GM23338 (cell line): ENCODE data around the gene KLK5. TPM values are rescaled to one million over a fixed set of nuclear protein-coding genes. Genes with fewer than 3 reads are reported as not detected.

ENCODE experiments used
- ATAC-seq: fragments of 200-7000 bp; cut with Tn5 transposase; 3 replicates; pipeline ENCODE4 v1.9.1; 2020
- DNase-seq: peaks from one replicate; pipeline ENCODE4 v3.0.0-alpha.2; 2015; ENCODE audit warnings: low spot score
- H2AFZ ChIP-seq: fragments of 200-600 bp; sonication (generic); 2 replicates; pipeline ENCODE4 v1.8.0; 2016; ENCODE audit warnings: antibody characterized with exemption, mild to moderate bottlenecking, moderate library complexity
- H3F3A ChIP-seq: fragments of 200-600 bp; sonication (generic); replicated peaks from 2 replicates; pipeline ENCODE4 v1.8.0; 2017; ENCODE audit warnings: antibody characterized with exemption, mixed run types, low read depth
- H3K27ac ChIP-seq: fragments of 200-600 bp; sonication (generic); 2 replicates; pipeline ENCODE4 v1.6.1; 2016; ENCODE audit warnings: low read depth
- H3K27me3 ChIP-seq: fragments of 200-600 bp; sonication (generic); 2 replicates; pipeline ENCODE4 v1.8.0; 2016; ENCODE audit warnings: mild to moderate bottlenecking, mixed run types, moderate library complexity; ENCODE audit not compliant: insufficient read depth
- H3K36me3 ChIP-seq: fragments of 200-600 bp; sonication (generic); 2 replicates; pipeline ENCODE4 v1.8.0; 2016; ENCODE audit warnings: mild to moderate bottlenecking; ENCODE audit not compliant: insufficient read depth
- H3K4me1 ChIP-seq: fragments of 200-600 bp; sonication (generic); 2 replicates; pipeline ENCODE4 v1.8.0; 2016; ENCODE audit warnings: mild to moderate bottlenecking, moderate library complexity; ENCODE audit not compliant: insufficient read depth
- H3K4me2 ChIP-seq: fragments of 200-600 bp; sonication (generic); 2 replicates; pipeline ENCODE4 v1.7.1; 2017; ENCODE audit warnings: mixed run types
- H3K4me3 ChIP-seq: fragments of 200-600 bp; sonication (generic); 2 replicates; pipeline ENCODE4 v1.6.1; 2016; ENCODE audit warnings: mixed run types
- H3K79me2 ChIP-seq: fragments of 200-600 bp; sonication (generic); replicated peaks from 2 replicates; pipeline ENCODE4 v1.8.0; 2017; ENCODE audit warnings: mild to moderate bottlenecking; ENCODE audit not compliant: insufficient read depth
- H3K9me2 ChIP-seq: fragments of 200-600 bp; sonication (generic); 2 replicates; pipeline ENCODE4 v1.8.0; 2017; ENCODE audit not compliant: insufficient read depth
- H4K20me1 ChIP-seq: fragments of 200-600 bp; sonication (generic); replicated peaks from 2 replicates; pipeline ENCODE4 v1.8.0; 2017; ENCODE audit warnings: mild to moderate bottlenecking; ENCODE audit not compliant: insufficient read depth
- H3K27ac Mint-ChIP-seq: 2 replicates; pipeline ENCODE4 v1.8.0; 2020; ENCODE audit warnings: inconsistent platforms, mild to moderate bottlenecking, moderate library complexity, mixed read lengths
- H3K27me3 Mint-ChIP-seq: 3 replicates; pipeline ENCODE4 v1.8.0; 2022; ENCODE audit warnings: low read depth, mild to moderate bottlenecking, moderate library complexity, mixed read lengths, inconsistent platforms; ENCODE audit not compliant: insufficient read depth, poor library complexity
- H3K36me3 Mint-ChIP-seq: 3 replicates; pipeline ENCODE4 v1.8.0; 2021; ENCODE audit warnings: low read depth, mild to moderate bottlenecking, inconsistent platforms, moderate library complexity, mixed read lengths
- H3K4me1 Mint-ChIP-seq: 3 replicates; pipeline ENCODE4 v1.8.0; 2020; ENCODE audit warnings: mild to moderate bottlenecking, inconsistent platforms, mixed read lengths
- H3K4me3 Mint-ChIP-seq: 3 replicates; pipeline ENCODE4 v1.8.0; 2021; ENCODE audit warnings: moderate library complexity, mild to moderate bottlenecking, inconsistent platforms, mixed read lengths
- H3K9me3 Mint-ChIP-seq: 3 replicates; pipeline ENCODE4 v1.8.0; 2020; ENCODE audit warnings: moderate library complexity, mild to moderate bottlenecking, inconsistent platforms, mixed read lengths
- CREB1 ChIP-seq: fragments of 250-450 bp; sonication (Bioruptor Pico); IDR thresholded peaks from 2 replicates; pipeline ENCODE4 v1.5.0; 2020; ENCODE audit warnings: low read depth, mild to moderate bottlenecking, moderate library complexity
- ETS1 ChIP-seq: IDR thresholded peaks from 2 replicates; pipeline ENCODE4 v1.6.1; 2016; ENCODE audit warnings: antibody characterized with exemption
- EZH2 ChIP-seq: fragments of 200-600 bp; sonication (generic); IDR thresholded peaks from one replicate; pipeline ENCODE4 v1.8.0; 2017; ENCODE audit warnings: antibody characterized with exemption, mild to moderate bottlenecking, low read depth; ENCODE audit not compliant: unreplicated experiment
- EZH2phosphoT487 ChIP-seq: fragments of 200-600 bp; sonication (generic); IDR thresholded peaks from one replicate; pipeline ENCODE4 v1.8.1; 2018; ENCODE audit warnings: antibody characterized with exemption; ENCODE audit not compliant: unreplicated experiment
- JUNB ChIP-seq: IDR thresholded peaks from one replicate; pipeline ENCODE4 v1.6.1; 2016; ENCODE audit warnings: antibody characterized with exemption; ENCODE audit not compliant: unreplicated experiment
- NANOG ChIP-seq: IDR thresholded peaks from 2 replicates; pipeline ENCODE4 v1.6.1; 2016; ENCODE audit warnings: antibody characterized with exemption, borderline replicate concordance
- POLR2AphosphoS5 ChIP-seq: IDR thresholded peaks from 2 replicates; pipeline ENCODE4 v1.6.1; 2016; ENCODE audit warnings: antibody characterized with exemption, low read depth
- REST ChIP-seq: IDR thresholded peaks from one replicate; pipeline ENCODE4 v1.6.1; 2018; ENCODE audit warnings: antibody characterized with exemption; ENCODE audit not compliant: unreplicated experiment
- STAT1 ChIP-seq: IDR thresholded peaks from one replicate; pipeline ENCODE4 v1.6.1; 2016; ENCODE audit warnings: antibody characterized with exemption; ENCODE audit not compliant: unreplicated experiment
- ZNF114 ChIP-seq: fragments of 250-450 bp; sonication (Bioruptor Pico); IDR thresholded peaks from 2 replicates; pipeline ENCODE4 v1.5.0; 2020; ENCODE audit warnings: mild to moderate bottlenecking, moderate library complexity
- ZNF331 ChIP-seq: fragments of 250-450 bp; sonication (Bioruptor Pico); IDR thresholded peaks from 2 replicates; pipeline ENCODE4 v1.5.0; 2020; ENCODE audit warnings: low read depth, mild to moderate bottlenecking, moderate library complexity
- ZNF462 ChIP-seq: fragments of 250-450 bp; sonication (Bioruptor Pico); IDR thresholded peaks from 2 replicates; pipeline ENCODE4 v1.5.0; 2020; ENCODE audit warnings: mild to moderate bottlenecking, moderate library complexity
- polyA plus RNA-seq: library from polyadenylated mRNA; unstranded; fragments of >200 nt; fragmentation: Nextera tagmentation; extraction: Ambion mirVana; gene quantifications from 2 replicates; pipeline ENCODE4 v1.2.1, GENCODE V29; 2016
- total RNA-seq: library from RNA; depleted of rRNA; stranded (reverse); fragments of >200 nt; shearing (Covaris generic); gene quantifications from 2 replicates; pipeline ENCODE4 v1.2.3, GENCODE V29; 2014
- TF ChIP-seq, protein P1 (sequence below), 2 experiments: fragments of 200-600 bp in 1 of 2; sonication (generic) in 1 of 2; conservative IDR thresholded peaks; 2 replicates each; pipeline versions ENCODE4 v1.5.1 to v1.6.1; 2016 to 2017; ENCODE audit warnings: antibody characterized with exemption in 2 of 2, low read depth in 2 of 2, mild to moderate bottlenecking in 2 of 2, moderate library complexity in 1 of 2

KLK5 gene
- total and polyA plus RNA-seq, 2 experiments from 2014 or later, result 0.66 TPM; not detected in 1

DNA sequence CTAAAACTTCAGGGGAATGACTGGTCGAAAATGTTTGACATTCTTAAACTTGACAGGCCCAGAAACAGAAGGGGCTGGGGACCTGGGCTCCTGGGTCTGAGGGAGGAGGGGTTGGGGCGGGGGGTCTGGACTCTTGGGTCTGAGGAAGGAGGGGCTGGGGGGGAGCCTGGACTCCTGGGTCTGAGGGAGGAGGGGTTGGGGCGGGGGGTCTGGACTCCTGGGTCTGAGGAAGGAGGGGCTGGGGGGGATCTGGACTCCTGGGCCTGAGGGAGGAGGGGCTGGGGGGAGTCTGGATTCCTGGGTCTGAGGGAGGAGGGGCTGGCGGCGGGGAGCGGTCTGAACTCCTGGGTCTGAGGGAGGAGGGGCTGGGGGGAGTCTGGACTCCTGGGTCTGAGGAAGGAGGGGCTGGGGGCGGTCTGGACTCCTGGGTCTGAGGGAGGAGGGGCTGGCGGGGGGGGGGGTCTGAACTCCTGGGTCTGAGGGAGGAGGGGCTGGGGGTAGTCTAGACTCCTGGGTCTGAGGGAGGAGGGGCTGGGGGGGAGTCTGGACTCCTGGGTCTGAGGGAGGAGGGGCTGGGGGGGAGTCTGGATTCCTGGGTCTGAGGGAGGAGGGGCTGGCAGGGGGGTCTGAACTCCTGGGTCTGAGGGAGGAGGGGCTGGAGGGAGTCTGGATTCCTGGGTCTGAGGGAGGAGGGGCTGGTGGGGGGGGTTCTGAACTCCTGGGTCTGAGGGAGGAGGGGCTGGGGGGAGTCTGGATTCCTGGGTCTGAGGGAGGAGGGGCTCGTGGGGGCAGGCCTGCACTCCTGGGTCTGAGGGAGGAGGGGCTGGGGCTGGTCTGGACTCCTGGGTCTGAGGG lies 22.1 kb upstream of the KLK5 start:
- no peaks in the 10 kb centered on the region for H3K9me2 ChIP-seq
- no peak overlapping the region for H2AFZ ChIP-seq
- no peak overlapping the region for H3K4me3 Mint-ChIP-seq
- no peak for ATAC-seq
- no peak overlapping the region for H3K27ac ChIP-seq
- H3K4me3 ChIP-seq, result no peak overlapping the region
- H3K27me3 ChIP-seq, result no peaks in the 10 kb centered on the region
- no peaks in the 10 kb centered on the region for H4K20me1 ChIP-seq
- H3K27ac Mint-ChIP-seq, result no peak overlapping the region
- DNase-seq, result no peak
- H3K4me1 ChIP-seq, result peaks cover 16% of the 10 kb centered on the region
- no peaks in the 10 kb centered on the region for H3K36me3 Mint-ChIP-seq
- H3K36me3 ChIP-seq, result no peaks in the 10 kb centered on the region
- H3K4me2 ChIP-seq, result no peak overlapping the region
- H3K9me3 Mint-ChIP-seq, result no peaks in the 10 kb centered on the region; the same call in 2 of the 3 replicates
- H3F3A ChIP-seq, result no peaks in the 10 kb centered on the region
- no peak for TF ChIP-seq ETS1
- no peak for TF ChIP-seq ZNF331 (CRISPR knock-in tag)
- no peak for TF ChIP-seq JUNB
- no peak for TF ChIP-seq ZNF114 (CRISPR knock-in tag)
- no peak for TF ChIP-seq REST
- TF ChIP-seq, protein P1, sequence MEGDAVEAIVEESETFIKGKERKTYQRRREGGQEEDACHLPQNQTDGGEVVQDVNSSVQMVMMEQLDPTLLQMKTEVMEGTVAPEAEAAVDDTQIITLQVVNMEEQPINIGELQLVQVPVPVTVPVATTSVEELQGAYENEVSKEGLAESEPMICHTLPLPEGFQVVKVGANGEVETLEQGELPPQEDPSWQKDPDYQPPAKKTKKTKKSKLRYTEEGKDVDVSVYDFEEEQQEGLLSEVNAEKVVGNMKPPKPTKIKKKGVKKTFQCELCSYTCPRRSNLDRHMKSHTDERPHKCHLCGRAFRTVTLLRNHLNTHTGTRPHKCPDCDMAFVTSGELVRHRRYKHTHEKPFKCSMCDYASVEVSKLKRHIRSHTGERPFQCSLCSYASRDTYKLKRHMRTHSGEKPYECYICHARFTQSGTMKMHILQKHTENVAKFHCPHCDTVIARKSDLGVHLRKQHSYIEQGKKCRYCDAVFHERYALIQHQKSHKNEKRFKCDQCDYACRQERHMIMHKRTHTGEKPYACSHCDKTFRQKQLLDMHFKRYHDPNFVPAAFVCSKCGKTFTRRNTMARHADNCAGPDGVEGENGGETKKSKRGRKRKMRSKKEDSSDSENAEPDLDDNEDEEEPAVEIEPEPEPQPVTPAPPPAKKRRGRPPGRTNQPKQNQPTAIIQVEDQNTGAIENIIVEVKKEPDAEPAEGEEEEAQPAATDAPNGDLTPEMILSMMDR (conservative IDR thresholded peaks at IDR 0.05; ENCODE audit: low read depth in 2 of 2), result no peak
- no peak for TF ChIP-seq ZNF462 (CRISPR knock-in tag)
- no peak for TF ChIP-seq STAT1
- TF ChIP-seq EZH2, result no peak
- TF ChIP-seq POLR2AphosphoS5, result no peak
- TF ChIP-seq EZH2phosphoT487, result no peak
- TF ChIP-seq CREB1, result no peak
- TF ChIP-seq NANOG, result no peak
- H3K27me3 Mint-ChIP-seq, result peaks cover 6% of the 10 kb centered on the region
- no peaks in the 10 kb centered on the region for H3K79me2 ChIP-seq
- H3K4me1 Mint-ChIP-seq, result peaks cover 36% of the 10 kb centered on the region
